ENCODE results near the gene CTRB2.
"Not testable (repeated sequence)": the region's sequence is repeated elsewhere in the genome, so short reads cannot be mapped to it uniquely, and the experiment has no call there.

Gene CTRB2

GRCh38 chr16:75217389-75217851 lies 10.5 kb upstream of the CTRB2 start:
- in situ Hi-C loops (cut with HindIII; ENCODE audit: low pct_ligation_motif_present, low pct_unique_long_range_greater_than_20kb, low sequenced_read_pairs) = no loop called here
- DNase-seq = no peak

GRCh38 chr16:75216576-75216975 lies 9.6 kb upstream of the CTRB2 start:
- in situ Hi-C loops (cut with HindIII; ENCODE audit: low pct_ligation_motif_present, low pct_unique_long_range_greater_than_20kb, low sequenced_read_pairs) = no loop called here

GRCh38 chr16:75216127-75216526 lies 9.2 kb upstream of the CTRB2 start:
- in situ Hi-C loops (cut with HindIII; ENCODE audit: low pct_ligation_motif_present, low pct_unique_long_range_greater_than_20kb, low sequenced_read_pairs) = no loop called here
- no peak for DNase-seq

More at GRCh38 chr16:75216576-75216975, 9.6 kb upstream of the CTRB2 start:
- DNase-seq = no peak

GRCh38 chr16:75211286-75211685 lies 4.3 kb upstream of the CTRB2 start:
- in situ Hi-C loops (cut with HindIII; ENCODE audit: low pct_ligation_motif_present, low pct_unique_long_range_greater_than_20kb, low sequenced_read_pairs); DNase-seq: not testable (repeated sequence)

DNA sequence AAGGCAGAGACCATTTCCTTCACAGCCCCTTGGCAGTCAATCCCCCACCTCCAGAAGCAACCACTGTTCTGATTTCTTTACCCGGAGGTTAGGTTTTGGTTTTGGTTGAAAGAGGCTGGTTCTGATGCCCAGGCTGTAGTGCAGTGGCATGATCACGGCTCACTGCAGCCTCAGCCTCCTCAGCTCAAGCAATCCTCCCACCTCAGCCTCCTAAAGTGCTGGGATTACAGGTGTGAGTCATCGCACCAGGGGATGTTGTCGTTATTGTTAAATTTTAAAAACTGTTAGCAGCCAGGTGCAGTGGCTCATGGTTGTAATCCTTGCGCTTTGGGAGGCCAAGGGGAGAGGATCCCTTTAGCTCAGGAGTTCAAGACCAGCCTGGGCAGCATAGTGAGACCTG lies 3.0 kb upstream of the CTRB2 start:
- in situ Hi-C loops (cut with HindIII; ENCODE audit: low pct_ligation_motif_present, low pct_unique_long_range_greater_than_20kb, low sequenced_read_pairs) = no loop called here
- DNase-seq = no peak

DNA sequence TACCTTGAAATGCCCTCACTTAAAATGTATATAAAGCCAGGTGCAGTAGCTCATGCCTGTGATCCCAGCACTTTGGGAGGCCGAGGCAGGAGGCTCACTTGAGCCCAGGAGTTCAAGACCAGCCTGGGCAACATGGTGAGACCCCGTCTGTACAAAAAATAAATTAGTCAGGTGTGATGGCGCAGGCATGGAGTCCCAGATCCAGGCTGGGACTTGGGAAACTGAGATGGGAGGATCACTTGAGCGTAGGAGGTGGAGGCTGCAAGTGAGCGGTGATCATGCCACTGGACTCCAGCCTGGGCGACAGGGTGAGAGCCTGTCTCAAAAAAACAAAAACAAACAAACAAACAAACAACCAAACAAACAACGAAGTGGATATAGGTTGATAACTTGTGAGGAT lies 2.6 kb upstream of the CTRB2 start:
- in situ Hi-C loops (cut with HindIII; ENCODE audit: low pct_ligation_motif_present, low pct_unique_long_range_greater_than_20kb, low sequenced_read_pairs); DNase-seq: not testable (repeated sequence)

DNA sequence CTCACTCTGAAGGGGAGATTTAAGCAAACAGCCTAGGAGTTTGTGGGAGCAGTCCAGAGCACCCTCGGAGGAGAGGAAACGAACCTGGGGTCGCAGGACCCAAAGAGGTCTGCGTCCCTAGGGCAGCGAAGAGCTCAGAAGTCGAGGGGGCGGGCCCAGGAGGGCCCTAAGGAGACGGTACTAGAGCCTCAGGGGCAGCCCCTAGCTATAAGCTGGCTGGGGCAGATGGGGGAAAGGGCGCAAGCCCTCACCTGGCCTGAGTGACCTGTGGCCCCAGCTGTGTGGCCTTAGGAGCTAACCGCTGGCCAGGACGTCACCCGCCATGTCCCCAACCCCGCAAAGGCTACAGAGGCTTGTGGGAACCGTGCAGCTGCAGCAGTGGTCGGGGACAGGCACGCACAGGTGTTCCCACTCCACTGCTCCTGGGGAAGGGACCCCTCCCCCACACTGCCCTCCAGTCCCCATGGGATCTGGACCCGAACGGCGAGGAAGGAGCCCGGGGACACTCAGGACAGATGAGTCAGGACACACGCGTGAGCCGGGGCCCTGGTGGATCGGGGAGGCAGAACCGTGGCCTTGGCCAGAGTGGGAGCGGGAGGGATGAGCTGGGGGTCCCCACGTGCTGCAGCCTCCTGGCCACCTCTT lies 2.0 kb upstream of the CTRB2 start:
- in situ Hi-C loops (cut with HindIII; ENCODE audit: low pct_ligation_motif_present, low pct_unique_long_range_greater_than_20kb, low sequenced_read_pairs) = no loop called here

GRCh38 chr16:75208242-75208825 lies 1.4 kb upstream of the CTRB2 start:
- in situ Hi-C loops (cut with HindIII; ENCODE audit: low pct_ligation_motif_present, low pct_unique_long_range_greater_than_20kb, low sequenced_read_pairs) = no loop called here
- no peak for DNase-seq

More for the DNA sequence above, 2.0 kb upstream of the CTRB2 start:
- DNase-seq = no peak

- DNase-seq = no peak
- in situ Hi-C loops (cut with HindIII; ENCODE audit: low pct_ligation_motif_present, low pct_unique_long_range_greater_than_20kb, low sequenced_read_pairs) = no loop called here
Measured at GRCh38 chr16:75207831-75208230, 870 bp upstream of the CTRB2 start.

DNA sequence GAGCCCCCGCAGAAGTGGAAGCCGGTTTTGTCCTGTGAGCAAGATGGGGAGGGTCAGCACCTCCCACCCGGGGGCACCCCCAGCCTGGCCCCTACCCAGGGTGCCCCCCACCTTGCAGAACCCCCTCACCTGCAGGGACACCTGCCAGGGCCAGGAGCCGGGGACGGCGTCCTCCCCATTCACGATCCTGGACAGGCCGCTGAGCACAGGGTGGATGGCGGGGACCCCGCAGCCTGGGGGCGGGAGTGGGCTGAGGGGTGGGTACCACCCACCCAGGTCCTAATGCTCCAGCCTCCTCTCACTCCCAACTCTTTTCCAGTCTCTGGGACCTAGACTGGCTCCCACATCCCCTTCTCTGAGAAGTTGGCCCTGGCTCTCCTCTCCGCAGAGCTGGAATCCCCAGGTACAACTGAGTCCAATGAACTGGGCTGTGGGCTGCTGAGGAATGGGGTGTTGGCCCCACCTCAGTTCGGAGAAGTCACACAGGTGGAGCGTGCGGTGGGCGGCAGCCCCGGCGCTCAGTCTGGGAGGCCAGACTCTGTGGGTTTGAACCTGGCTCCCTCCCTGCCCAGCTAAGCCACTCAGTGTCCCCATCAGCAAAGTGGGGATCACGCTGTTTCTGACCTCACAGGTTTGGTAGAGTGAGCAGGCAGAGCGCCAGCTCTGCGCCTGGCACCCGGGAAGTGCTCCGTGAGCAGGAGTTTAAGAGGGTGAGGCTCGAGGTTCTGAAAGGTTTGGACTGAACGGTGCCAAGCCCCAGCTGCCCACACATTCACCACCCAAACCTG lies 806 bp downstream of the CTRB2 start:
- in situ Hi-C loops (cut with HindIII; ENCODE audit: low pct_ligation_motif_present, low pct_unique_long_range_greater_than_20kb, low sequenced_read_pairs); DNase-seq: not testable (repeated sequence)

GRCh38 chr16:75205438-75205837 lies 1.5 kb downstream of the CTRB2 start:
- DNase-seq; in situ Hi-C loops (cut with HindIII; ENCODE audit: low pct_ligation_motif_present, low pct_unique_long_range_greater_than_20kb, low sequenced_read_pairs): not testable (repeated sequence)

DNA sequence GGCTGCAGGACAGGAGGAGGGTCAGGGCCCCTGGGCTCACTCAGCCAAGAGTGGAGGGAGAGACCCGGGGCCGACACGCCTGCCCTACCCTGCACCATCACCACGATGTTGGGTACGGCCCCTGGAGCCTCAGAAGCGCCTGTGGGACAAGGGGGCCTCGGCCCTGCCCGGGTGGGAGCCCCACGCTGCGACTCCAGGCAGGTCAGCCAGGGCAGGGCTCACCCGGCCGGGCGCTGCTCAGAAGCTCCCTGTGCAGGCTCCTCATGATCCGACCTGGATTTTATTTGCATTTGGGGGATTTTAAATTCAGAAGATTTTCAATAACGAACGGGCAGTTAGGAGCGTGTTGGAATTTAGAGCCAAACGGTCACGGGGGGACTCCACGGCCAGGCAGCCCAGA lies 2.1 kb downstream of the CTRB2 start:
- DNase-seq; in situ Hi-C loops (cut with HindIII; ENCODE audit: low pct_ligation_motif_present, low pct_unique_long_range_greater_than_20kb, low sequenced_read_pairs): not testable (repeated sequence)

GRCh38 chr16:75204410-75204758 lies 2.6 kb downstream of the CTRB2 start:
- in situ Hi-C loops (cut with HindIII; ENCODE audit: low pct_ligation_motif_present, low pct_unique_long_range_greater_than_20kb, low sequenced_read_pairs) = no loop called here

DNA sequence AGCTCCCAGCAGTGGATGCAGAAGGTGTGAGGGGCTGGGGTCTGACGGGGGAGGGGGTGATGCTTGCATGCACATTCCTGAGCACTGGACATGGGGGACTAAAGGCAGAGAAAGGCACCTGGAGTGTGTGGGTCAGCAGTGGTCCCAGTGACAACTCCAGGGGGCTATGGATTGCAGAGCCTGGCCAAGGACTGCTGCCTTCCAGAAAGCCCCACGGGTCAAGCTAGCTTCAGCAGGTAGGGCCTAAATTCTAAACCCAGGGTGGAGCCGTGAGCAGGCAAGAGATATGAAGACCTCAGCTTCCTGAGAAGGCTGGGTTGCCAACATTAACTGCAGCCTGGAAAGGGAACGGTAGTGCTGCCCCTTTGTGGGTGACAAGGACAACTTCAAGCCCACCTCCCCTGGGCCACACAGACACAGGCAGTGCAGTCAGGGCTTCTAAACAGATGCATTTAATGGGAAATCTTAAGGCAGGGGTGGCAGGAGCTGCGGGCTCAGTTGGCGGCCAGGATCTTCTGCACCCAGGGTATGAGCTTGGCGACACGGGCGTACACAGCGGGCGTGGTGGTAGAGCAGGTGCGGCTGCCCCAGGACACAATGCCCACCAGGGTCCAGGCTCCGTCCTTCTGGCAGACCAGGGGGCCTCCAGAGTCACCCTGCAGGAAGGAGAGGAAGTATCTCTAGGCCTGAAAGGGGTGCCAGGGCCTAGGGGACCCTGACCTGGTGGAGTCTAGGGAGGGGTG lies 3.1 kb downstream of the CTRB2 start:
- DNase-seq = no peak
- in situ Hi-C loops (cut with HindIII; ENCODE audit: low pct_ligation_motif_present, low pct_unique_long_range_greater_than_20kb, low sequenced_read_pairs) = no loop called here

More at GRCh38 chr16:75204410-75204758, 2.6 kb downstream of the CTRB2 start:
- no peak for DNase-seq

DNA sequence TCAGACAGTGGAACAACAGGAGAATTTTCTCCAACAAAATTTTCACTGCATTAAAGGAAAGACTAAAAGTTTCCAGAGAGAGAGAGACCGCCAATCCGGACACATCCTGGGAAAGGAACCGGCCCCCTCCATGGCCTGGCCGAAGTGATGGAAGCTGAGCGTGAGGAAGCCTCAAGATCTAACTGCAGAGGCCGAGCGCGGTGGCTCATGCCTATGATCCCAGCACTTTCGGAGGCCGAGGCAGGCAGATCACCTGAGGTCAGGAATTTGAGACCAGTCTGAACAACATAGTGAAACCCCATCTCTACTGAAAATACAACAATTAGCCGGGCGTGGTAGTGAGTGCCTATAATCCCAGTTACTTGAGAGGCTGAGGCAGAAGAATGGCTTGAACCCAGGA lies 3.9 kb downstream of the CTRB2 start:
- in situ Hi-C loops (cut with HindIII; ENCODE audit: low pct_ligation_motif_present, low pct_unique_long_range_greater_than_20kb, low sequenced_read_pairs) = no loop called here
- no peak for DNase-seq

- in situ Hi-C loops (cut with HindIII; ENCODE audit: low pct_ligation_motif_present, low pct_unique_long_range_greater_than_20kb, low sequenced_read_pairs) = no loop called here
Measured at GRCh38 chr16:75202069-75202590, 4.8 kb downstream of the CTRB2 start.

GRCh38 chr16:75198135-75198600 lies 8.8 kb downstream of the CTRB2 start:
- no peak for DNase-seq
- in situ Hi-C loops (cut with HindIII; ENCODE audit: low pct_ligation_motif_present, low pct_unique_long_range_greater_than_20kb, low sequenced_read_pairs) = no loop called here

More at GRCh38 chr16:75202069-75202590, 4.8 kb downstream of the CTRB2 start:
- DNase-seq = no peak

GRCh38 chr16:75197522-75198134 lies 9.3 kb downstream of the CTRB2 start:
- in situ Hi-C loops (cut with HindIII; ENCODE audit: low pct_ligation_motif_present, low pct_unique_long_range_greater_than_20kb, low sequenced_read_pairs) = no loop called here
- DNase-seq = no peak
